K562 (cell line): ENCODE measurements around the gene ALK. TPM values are rescaled to one million over a fixed set of nuclear protein-coding genes. Genes with fewer than 3 reads are reported as not detected.

Experiments
- ATAC-seq: fragments of 200-7000 bp; cut with Tn5 transposase; 3 replicates; pipeline ENCODE4 v1.9.1; 2020; ENCODE audit warnings: moderate library complexity
- BruUV-seq: library from RNA; stranded (reverse); fragments of 400-500 nt; replicated peaks from 2 replicates; lab custom pipeline; 2021; lab: Mats Ljungman, UMichigan
- CTCF ChIA-PET: fragments of 300-600 bp; formaldehyde crosslinking; extraction: SDS; loops from one replicate; lab custom pipeline; 2021; ENCODE audit warnings: low intra/inter-chr PET ratio; lab: Yijun Ruan, JAX
- POLR2A ChIA-PET: fragments of 300-600, 350-650 bp; sonication (Branson Sonifier 250); formaldehyde crosslinking; extraction: SDS; loops from one replicate; lab custom pipeline; 2021; ENCODE audit warnings: antibody characterized with exemption, inconsistent platforms; lab: Yijun Ruan, JAX
- DNase-seq, 4 experiments: peaks; one replicate each; pipeline versions ENCODE4 v3.0.0 to v3.0.0-alpha.2; 2011 to 2018; ENCODE audit warnings: low spot score in 3 of 4, mixed read lengths in 3 of 4; ENCODE audit errors: extremely low read depth in 1 of 4
- FAIRE-seq: peaks from 2 replicates; lab custom pipeline; 2011; peaks lifted over from hg19 to GRCh38; lab: Jason Lieb, UNC
- H2AFZ ChIP-seq: 2 replicates; pipeline ENCODE4 v1.6.0; 2011; ENCODE audit warnings: low read depth, low read length, control low read depth, inconsistent platforms
- H3K27ac ChIP-seq: fragments of 200-600 bp; 3 replicates; pipeline ENCODE4 v1.8.0; 2011; ENCODE audit warnings: low read depth, mild to moderate bottlenecking, control low read depth, inconsistent platforms, low read length, moderate library complexity, mixed read lengths; ENCODE audit errors: extremely low read depth
- H3K27me3 ChIP-seq, 2 experiments: fragments of 300-600 bp in 1 of 2; 2 replicates in 1 of 2; 3 replicates in 1 of 2; pipeline versions ENCODE4 v1.6.0 to v1.8.0; 2011; ENCODE audit warnings: inconsistent platforms in 2 of 2, low read length in 2 of 2, mild to moderate bottlenecking in 1 of 2, mixed read lengths in 1 of 2, moderate library complexity in 1 of 2; ENCODE audit not compliant: control insufficient read depth in 2 of 2, insufficient read depth in 2 of 2
- H3K36me3 ChIP-seq: fragments of 300-600 bp; 3 replicates; pipeline ENCODE4 v1.8.0; 2011; ENCODE audit warnings: mild to moderate bottlenecking, low read length, inconsistent platforms; ENCODE audit not compliant: control insufficient read depth, insufficient read depth
- H3K4me1 ChIP-seq, 2 experiments: fragments of 200-600 bp in 1 of 2; replicated peaks in 1 of 2; 2 replicates in 1 of 2; 3 replicates in 1 of 2; pipeline versions ENCODE4 v1.5.1 to v1.8.0; 2011; ENCODE audit warnings: inconsistent platforms in 2 of 2, low read length in 2 of 2, mild to moderate bottlenecking in 1 of 2, mixed read lengths in 1 of 2, moderate library complexity in 1 of 2; ENCODE audit not compliant: control insufficient read depth in 2 of 2, insufficient read depth in 2 of 2
- H3K4me2 ChIP-seq: 2 replicates; pipeline ENCODE4 v1.6.1; 2011; ENCODE audit warnings: low read length, control low read depth, inconsistent platforms, mixed read lengths; ENCODE audit not compliant: insufficient read depth
- H3K4me3 ChIP-seq: fragments of 200-600 bp; sonication (generic), shearing (Covaris generic); 2 replicates; pipeline ENCODE4 v1.5.1; 2016; ENCODE audit warnings: control low read depth, inconsistent platforms
- H3K79me2 ChIP-seq: fragments of 200-600 bp; 3 replicates; pipeline ENCODE4 v1.8.0; 2011; ENCODE audit warnings: low read length, inconsistent platforms; ENCODE audit not compliant: control insufficient read depth, insufficient read depth
- H3K9ac ChIP-seq, 2 experiments: 2 replicates each; pipeline versions ENCODE4 v1.6.0 to v1.6.1; 2011; ENCODE audit warnings: low read depth in 2 of 2, low read length in 2 of 2, control low read depth in 1 of 2, inconsistent platforms in 1 of 2, mild to moderate bottlenecking in 1 of 2, mixed read lengths in 1 of 2; ENCODE audit not compliant: insufficient read depth in 1 of 2
- H3K9me1 ChIP-seq: one replicate; pipeline ENCODE4 v1.6.0; 2011; ENCODE audit warnings: inconsistent platforms, mild to moderate bottlenecking, low read length, moderate library complexity; ENCODE audit not compliant: control insufficient read depth, insufficient read depth
- H3K9me3 ChIP-seq: replicated peaks from 2 replicates; pipeline ENCODE4 v1.5.1; 2011; ENCODE audit warnings: low read depth, low read length, inconsistent platforms; ENCODE audit not compliant: control insufficient read depth, insufficient read depth
- H4K20me1 ChIP-seq: replicated peaks from 2 replicates; pipeline ENCODE4 v1.6.1; 2011; ENCODE audit warnings: low read length, inconsistent platforms, mixed read lengths; ENCODE audit not compliant: control insufficient read depth, insufficient read depth
- FOSL1 ChIP-seq: fragments of 200-800 bp; sonication (Bioruptor generic); conservative IDR thresholded peaks from 2 replicates; pipeline ENCODE4 v1.6.1; 2016; ENCODE audit warnings: missing genetic modification characterization, missing compliant biosample characterization
- MTA1 ChIP-seq: fragments of 450-650 bp; IDR thresholded peaks from 2 replicates; pipeline ENCODE4 v1.6.1; 2017; ENCODE audit warnings: borderline replicate concordance
- MTF1 ChIP-seq: fragments of 250-450 bp; sonication (Bioruptor Pico); IDR thresholded peaks from 2 replicates; pipeline ENCODE4 v1.9.0; 2021; ENCODE audit warnings: moderate library complexity, mild to moderate bottlenecking, inconsistent platforms, borderline replicate concordance
- NONO ChIP-seq, 2 experiments: fragments of 200-400 bp in 1 of 2; fragments of 450-650 bp in 1 of 2; formaldehyde crosslinking in 1 of 2; IDR thresholded peaks; 2 replicates each; pipeline ENCODE4 v1.6.1; 2017; ENCODE audit warnings: low read depth in 2 of 2, mild to moderate bottlenecking in 2 of 2, moderate library complexity in 2 of 2, low read length in 1 of 2
- NR4A1 ChIP-seq, 2 experiments: fragments of 250-450 bp in 1 of 2; fragments of 450-650 bp in 1 of 2; sonication (Bioruptor Pico) in 1 of 2; IDR thresholded peaks; 2 replicates each; pipeline versions ENCODE4 v1.4.0 to v1.6.1; 2016 to 2020; ENCODE audit warnings: mild to moderate bottlenecking in 2 of 2, missing compliant biosample characterization in 1 of 2, missing genetic modification characterization in 1 of 2, moderate library complexity in 1 of 2
- SIN3B ChIP-seq: fragments of 450-650 bp; IDR thresholded peaks from 2 replicates; pipeline ENCODE4 v1.6.1; 2017; ENCODE audit warnings: low read depth, mild to moderate bottlenecking, moderate library complexity
- SMAD2 ChIP-seq: fragments of 150-350 bp; IDR thresholded peaks from 2 replicates; pipeline ENCODE4 v1.6.1; 2014; ENCODE audit warnings: low read depth, mild to moderate bottlenecking, low read length
- SPI1 ChIP-seq: IDR thresholded peaks from 2 replicates; pipeline ENCODE4 v1.6.1; 2011; ENCODE audit warnings: low read depth, low read length, control low read depth, borderline replicate concordance
- SRSF7 ChIP-seq: fragments of 200-400 bp; formaldehyde crosslinking; optimal IDR thresholded peaks from 2 replicates; pipeline ENCODE3; 2017; ENCODE audit warnings: mild to moderate bottlenecking, low read depth, low read length
- ZFP1 ChIP-seq: fragments of 450-650 bp; formaldehyde crosslinking; IDR thresholded peaks from 2 replicates; pipeline ENCODE4 v1.4.0; 2020; ENCODE audit warnings: mild to moderate bottlenecking, mixed read lengths
- ZNF263 ChIP-seq: sonication (generic); formaldehyde crosslinking; IDR thresholded peaks from 2 replicates; pipeline ENCODE4 v1.8.0; 2022; ENCODE audit warnings: mild to moderate bottlenecking, missing genetic modification reagents, borderline replicate concordance
- ZNF436 ChIP-seq: fragments of 250-450, 450-650 bp; sonication (Bioruptor Pico); formaldehyde crosslinking; IDR thresholded peaks from 2 replicates; pipeline ENCODE4 v1.7.0; 2020; ENCODE audit warnings: mild to moderate bottlenecking
- WGBS: fragments of 100-300 bp; shearing (Covaris generic); methylation state at CpG from one replicate; pipeline ENCODE4 v1.1.6; 2016; ENCODE audit warnings: low coverage, mixed read lengths; ENCODE audit not compliant: insufficient coverage; ENCODE audit errors: missing lambda C conversion rate; 5-methylcytosine and 5-hydroxymethylcytosine counted together
- in situ Hi-C: fragments of 300-500 bp; cut with MboI; formaldehyde crosslinking; loops from 4 replicates; pipeline ENCODE4 v1.15.0; 2018; ENCODE audit warnings: inconsistent platforms, mixed read lengths
- intact Hi-C: fragments of 100-400 bp; cut with micrococcal nuclease; formaldehyde crosslinking; loops from 2 replicates; pipeline ENCODE4 v1.14.2; 2022
- polyA plus RNA-seq, 8 experiments: library from polyadenylated mRNA; depleted of rRNA in 4 of 8; stranded (reverse) in 5 of 8; unstranded in 3 of 8; fragments of >200 nt; fragmentation: Nextera tagmentation in 2 of 8; fragmentation: Illumina TruSeq in 1 of 8; extraction: Ambion mirVana in 2 of 8; extraction: Trizol in 1 of 8; gene quantifications; 2 replicates each; pipeline versions ENCODE4 v1.2.1 to v1.2.3, GENCODE V29; 2011 to 2014; ENCODE audit warnings: inconsistent platforms in 1 of 8, missing spikeins in 1 of 8
- total RNA-seq, 7 experiments: library from RNA; depleted of rRNA in 6 of 7; stranded (reverse); fragments of >200 nt in 6 of 7; fragmentation: Illumina TruSeq in 2 of 7; extraction: Trizol in 2 of 7; gene quantifications; 2 replicates each; pipeline versions ENCODE4 v1.2.1 to v1.2.3, GENCODE V29; 2011 to 2021; ENCODE audit warnings: low replicate concordance in 1 of 7
- TF ChIP-seq, protein P1 (sequence below): sonication (generic); formaldehyde crosslinking; IDR thresholded peaks from 2 replicates; pipeline ENCODE4 v1.8.1; 2023; ENCODE audit warnings: mild to moderate bottlenecking, missing genetic modification reagents
- TF ChIP-seq, protein P2 (sequence below): fragments of 450-650 bp; IDR thresholded peaks from 2 replicates; pipeline ENCODE4 v1.6.1; 2017; ENCODE audit warnings: antibody characterized with exemption, mild to moderate bottlenecking
- TF ChIP-seq, protein P3 (sequence below): fragments of 450-650 bp; formaldehyde crosslinking; IDR thresholded peaks from 2 replicates; pipeline ENCODE4 v1.4.0; 2022; ENCODE audit warnings: mild to moderate bottlenecking, moderate library complexity

Gene ALK
- total and polyA plus RNA-seq, 9 of the 15 experiments (the other 6 are each of a cell fraction or from before 2014, with no cell fraction given), result not detected

DNA sequence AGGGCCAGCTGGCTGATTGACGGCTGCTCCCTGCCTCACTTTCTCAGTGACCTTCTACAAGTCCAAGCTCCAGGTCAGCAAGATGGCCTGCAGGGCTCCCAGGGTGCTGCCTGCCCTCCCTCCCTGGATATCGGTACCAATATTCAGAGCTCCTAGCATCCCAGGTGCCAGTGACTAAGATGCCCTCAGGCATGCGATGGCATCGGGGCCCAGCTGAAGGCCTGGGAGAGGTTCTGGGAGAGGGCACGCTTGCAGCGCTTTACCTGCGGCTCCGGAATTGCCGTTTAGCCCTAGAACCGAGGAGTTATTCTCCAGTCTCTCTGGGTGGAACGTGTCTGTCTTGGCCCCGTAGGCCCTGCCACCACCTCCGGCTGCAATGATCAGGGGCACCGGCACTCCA, 689.3 kb downstream of the ALK start:
- BruUV-seq, result no TSS peak
- 0% methylated on average over 13 of the region's 14 CpGs for WGBS
- ChIA-PET POLR2A (interaction anchor here (0.6 kb wide), 2 partner anchors 96 to 1726 kb away, joined by 3 read pairs; no protein-coding TSS in a partner anchor), CTCF (no interaction called here)
- Histone ChIP-seq H3K9me3 (no peaks in the 10 kb centered on the region), H3K9me1 (no peaks in the 10 kb centered on the region), H3K36me3 (no peaks in the 10 kb centered on the region), H4K20me1 (peaks cover 10% of the 10 kb centered on the region; the same call in 1 of the 2 replicates), H2AFZ (no peak overlapping the region), H3K4me3 (no peak overlapping the region), H3K4me1 (no peaks in the 10 kb centered on the region), H3K27ac (no peak overlapping the region), H3K79me2 (no peaks in the 10 kb centered on the region), H3K27me3 (peaks cover 6 to 71% of the 10 kb centered on the region in 2 experiments; a peak in 4 of 5 replicates), H3K4me2 (no peak overlapping the region), H3K9ac (no peak overlapping the region)
- intact Hi-C loops, result no loop called here
- ATAC-seq, result no peak
- in situ Hi-C loops, result no loop called here
- FAIRE-seq, result no peak
- no peak for DNase-seq
- no peak for TF ChIP-seq SMAD2
- no peak for TF ChIP-seq FOSL1 (tag)
- no peak for TF ChIP-seq SPI1
- TF ChIP-seq SIN3B, result no peak
- TF ChIP-seq, protein P1, sequence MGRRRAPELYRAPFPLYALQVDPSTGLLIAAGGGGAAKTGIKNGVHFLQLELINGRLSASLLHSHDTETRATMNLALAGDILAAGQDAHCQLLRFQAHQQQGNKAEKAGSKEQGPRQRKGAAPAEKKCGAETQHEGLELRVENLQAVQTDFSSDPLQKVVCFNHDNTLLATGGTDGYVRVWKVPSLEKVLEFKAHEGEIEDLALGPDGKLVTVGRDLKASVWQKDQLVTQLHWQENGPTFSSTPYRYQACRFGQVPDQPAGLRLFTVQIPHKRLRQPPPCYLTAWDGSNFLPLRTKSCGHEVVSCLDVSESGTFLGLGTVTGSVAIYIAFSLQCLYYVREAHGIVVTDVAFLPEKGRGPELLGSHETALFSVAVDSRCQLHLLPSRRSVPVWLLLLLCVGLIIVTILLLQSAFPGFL (CRISPR knock-in tag), result no peak
- TF ChIP-seq SRSF7, result no peak
- TF ChIP-seq ZNF263 (CRISPR knock-in tag), result no peak
- no peak for TF ChIP-seq MTA1
- no peak for TF ChIP-seq NR4A1 (CRISPR knock-in tag; IDR thresholded peaks at IDR 0.05)
- no peak for TF ChIP-seq NR4A1 (tag; IDR thresholded peaks at IDR 0.05)
- TF ChIP-seq ZNF436 (CRISPR knock-in tag), result no peak
- TF ChIP-seq, protein P2, sequence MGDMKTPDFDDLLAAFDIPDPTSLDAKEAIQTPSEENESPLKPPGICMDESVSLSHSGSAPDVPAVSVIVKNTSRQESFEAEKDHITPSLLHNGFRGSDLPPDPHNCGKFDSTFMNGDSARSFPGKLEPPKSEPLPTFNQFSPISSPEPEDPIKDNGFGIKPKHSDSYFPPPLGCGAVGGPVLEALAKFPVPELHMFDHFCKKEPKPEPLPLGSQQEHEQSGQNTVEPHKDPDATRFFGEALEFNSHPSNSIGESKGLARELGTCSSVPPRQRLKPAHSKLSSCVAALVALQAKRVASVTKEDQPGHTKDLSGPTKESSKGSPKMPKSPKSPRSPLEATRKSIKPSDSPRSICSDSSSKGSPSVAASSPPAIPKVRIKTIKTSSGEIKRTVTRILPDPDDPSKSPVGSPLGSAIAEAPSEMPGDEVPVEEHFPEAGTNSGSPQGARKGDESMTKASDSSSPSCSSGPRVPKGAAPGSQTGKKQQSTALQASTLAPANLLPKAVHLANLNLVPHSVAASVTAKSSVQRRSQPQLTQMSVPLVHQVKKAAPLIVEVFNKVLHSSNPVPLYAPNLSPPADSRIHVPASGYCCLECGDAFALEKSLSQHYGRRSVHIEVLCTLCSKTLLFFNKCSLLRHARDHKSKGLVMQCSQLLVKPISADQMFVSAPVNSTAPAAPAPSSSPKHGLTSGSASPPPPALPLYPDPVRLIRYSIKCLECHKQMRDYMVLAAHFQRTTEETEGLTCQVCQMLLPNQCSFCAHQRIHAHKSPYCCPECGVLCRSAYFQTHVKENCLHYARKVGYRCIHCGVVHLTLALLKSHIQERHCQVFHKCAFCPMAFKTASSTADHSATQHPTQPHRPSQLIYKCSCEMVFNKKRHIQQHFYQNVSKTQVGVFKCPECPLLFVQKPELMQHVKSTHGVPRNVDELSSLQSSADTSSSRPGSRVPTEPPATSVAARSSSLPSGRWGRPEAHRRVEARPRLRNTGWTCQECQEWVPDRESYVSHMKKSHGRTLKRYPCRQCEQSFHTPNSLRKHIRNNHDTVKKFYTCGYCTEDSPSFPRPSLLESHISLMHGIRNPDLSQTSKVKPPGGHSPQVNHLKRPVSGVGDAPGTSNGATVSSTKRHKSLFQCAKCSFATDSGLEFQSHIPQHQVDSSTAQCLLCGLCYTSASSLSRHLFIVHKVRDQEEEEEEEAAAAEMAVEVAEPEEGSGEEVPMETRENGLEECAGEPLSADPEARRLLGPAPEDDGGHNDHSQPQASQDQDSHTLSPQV, result no peak
- TF ChIP-seq, protein P3, sequence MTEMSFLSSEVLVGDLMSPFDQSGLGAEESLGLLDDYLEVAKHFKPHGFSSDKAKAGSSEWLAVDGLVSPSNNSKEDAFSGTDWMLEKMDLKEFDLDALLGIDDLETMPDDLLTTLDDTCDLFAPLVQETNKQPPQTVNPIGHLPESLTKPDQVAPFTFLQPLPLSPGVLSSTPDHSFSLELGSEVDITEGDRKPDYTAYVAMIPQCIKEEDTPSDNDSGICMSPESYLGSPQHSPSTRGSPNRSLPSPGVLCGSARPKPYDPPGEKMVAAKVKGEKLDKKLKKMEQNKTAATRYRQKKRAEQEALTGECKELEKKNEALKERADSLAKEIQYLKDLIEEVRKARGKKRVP (CRISPR knock-in tag), result no peak
- no peak for TF ChIP-seq NONO (IDR thresholded peaks at IDR 0.05; ENCODE audit: low read depth in 2 of 2, low read length in 1 of 2)
- no peak for TF ChIP-seq MTF1 (CRISPR knock-in tag)
- no peak for TF ChIP-seq ZFP1 (CRISPR knock-in tag)
